ENCODE measurements around the gene HECTD4. TPM values are rescaled to one million over a fixed set of nuclear protein-coding genes. Genes with fewer than 3 reads are reported as not detected.

Gene HECTD4
- total RNA-seq, 1 experiment from 2014 or later = 51.3 TPM

GRCh38 chr12:112346194-112346593 is 36.0 kb downstream of the HECTD4 start:
- Histone ChIP-seq H3K27me3 (ENCODE audit: control insufficient read depth, insufficient read depth, low read length) (no peaks in the 10 kb centered on the region), H3K27ac (ENCODE audit: low read length) (no peak overlapping the region), H3K4me1 (ENCODE audit: control insufficient read depth, insufficient read depth, low read length) (peaks cover 15% of the 10 kb centered on the region), H3K9me3 (ENCODE audit: control insufficient read depth, insufficient read depth, low read depth, low read length) (no peaks in the 10 kb centered on the region), H3K36me3 (ENCODE audit: control insufficient read depth, insufficient read depth, low read length) (no peaks in the 10 kb centered on the region), H3K4me3 (ENCODE audit: low read depth in 2 of 2, low read length in 2 of 2) (no peak overlapping the region)
- DNase-seq (ENCODE audit: low read depth, low spot score) (no peak), ATAC-seq (no peak)
- in situ Hi-C loops (cut with HindIII; ENCODE audit: low pct_unique_long_range_greater_than_20kb, low sequenced_read_pairs) = no loop called here
- CTCF ChIA-PET = no interaction called here
- POLR2A ChIA-PET = no interaction called here
- no TSS peak for BruUV-seq (replicated peaks)
- TF ChIP-seq REST (IDR thresholded peaks at IDR 0.05; ENCODE audit: insufficient read depth in 1 of 2, low read depth in 2 of 2, low read length in 1 of 2) (no peak), TCF7L2 (IDR thresholded peaks at IDR 0.05; ENCODE audit: low read depth, low read length) (no peak), POLR2AphosphoS5 (IDR thresholded peaks at IDR 0.05; ENCODE audit: low read depth, low read length) (no peak), SIN3A (IDR thresholded peaks at IDR 0.05; ENCODE audit: borderline replicate concordance, insufficient read depth, low read depth, low read length) (no peak)
- TF ChIP-seq, protein P1, sequence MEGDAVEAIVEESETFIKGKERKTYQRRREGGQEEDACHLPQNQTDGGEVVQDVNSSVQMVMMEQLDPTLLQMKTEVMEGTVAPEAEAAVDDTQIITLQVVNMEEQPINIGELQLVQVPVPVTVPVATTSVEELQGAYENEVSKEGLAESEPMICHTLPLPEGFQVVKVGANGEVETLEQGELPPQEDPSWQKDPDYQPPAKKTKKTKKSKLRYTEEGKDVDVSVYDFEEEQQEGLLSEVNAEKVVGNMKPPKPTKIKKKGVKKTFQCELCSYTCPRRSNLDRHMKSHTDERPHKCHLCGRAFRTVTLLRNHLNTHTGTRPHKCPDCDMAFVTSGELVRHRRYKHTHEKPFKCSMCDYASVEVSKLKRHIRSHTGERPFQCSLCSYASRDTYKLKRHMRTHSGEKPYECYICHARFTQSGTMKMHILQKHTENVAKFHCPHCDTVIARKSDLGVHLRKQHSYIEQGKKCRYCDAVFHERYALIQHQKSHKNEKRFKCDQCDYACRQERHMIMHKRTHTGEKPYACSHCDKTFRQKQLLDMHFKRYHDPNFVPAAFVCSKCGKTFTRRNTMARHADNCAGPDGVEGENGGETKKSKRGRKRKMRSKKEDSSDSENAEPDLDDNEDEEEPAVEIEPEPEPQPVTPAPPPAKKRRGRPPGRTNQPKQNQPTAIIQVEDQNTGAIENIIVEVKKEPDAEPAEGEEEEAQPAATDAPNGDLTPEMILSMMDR (IDR thresholded peaks at IDR 0.05) = no peak
- intact Hi-C loops (cut with micrococcal nuclease; ENCODE audit: unreplicated experiment) = no loop called here

DNA sequence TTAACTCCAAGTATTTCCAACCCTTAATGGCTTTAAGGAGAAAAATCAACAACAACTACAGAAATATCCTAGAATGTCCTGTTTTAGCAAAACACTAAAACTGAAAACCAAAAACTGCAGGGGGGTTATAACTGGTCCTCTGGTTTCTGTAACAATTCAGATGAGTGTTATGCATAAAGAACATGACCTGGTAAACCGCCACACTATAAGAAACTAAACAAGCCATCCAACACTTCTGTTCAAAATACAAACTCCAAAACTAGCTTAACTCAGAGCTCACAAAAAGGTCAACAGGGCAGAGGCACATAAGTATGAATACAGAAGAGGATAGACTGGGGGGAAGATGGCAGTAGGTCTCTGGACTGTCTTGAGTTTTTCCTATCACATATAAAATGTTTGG is 38.0 kb downstream of the HECTD4 start:
- in situ Hi-C loops (cut with HindIII; ENCODE audit: low pct_unique_long_range_greater_than_20kb, low sequenced_read_pairs) = no loop called here

More for the DNA sequence above, 38.0 kb downstream of the HECTD4 start:
- Histone ChIP-seq H3K9me3 (ENCODE audit: control insufficient read depth, insufficient read depth, low read depth, low read length) (no peaks in the 10 kb centered on the region), H3K4me1 (ENCODE audit: control insufficient read depth, insufficient read depth, low read length) (peaks cover 27% of the 10 kb centered on the region), H3K27me3 (ENCODE audit: control insufficient read depth, insufficient read depth, low read length) (no peaks in the 10 kb centered on the region), H3K36me3 (ENCODE audit: control insufficient read depth, insufficient read depth, low read length) (no peaks in the 10 kb centered on the region), H3K4me3 (ENCODE audit: low read depth in 2 of 2, low read length in 2 of 2) (no peak overlapping the region), H3K27ac (ENCODE audit: low read length) (no peak overlapping the region)
- ChIA-PET POLR2A (no interaction called here), CTCF (interaction anchor here (0.6 kb wide), 1 partner anchor 284 kb away, joined by 11 read pairs; no protein-coding TSS in a partner anchor)
- BruUV-seq (replicated peaks) = no TSS peak
- intact Hi-C loops (cut with micrococcal nuclease; ENCODE audit: unreplicated experiment) = no loop called here
- DNase-seq (ENCODE audit: low read depth, low spot score) = no peak
- ATAC-seq = no peak
- TF ChIP-seq TCF7L2 (IDR thresholded peaks at IDR 0.05; ENCODE audit: low read depth, low read length) = no peak
- no peak for TF ChIP-seq POLR2AphosphoS5 (IDR thresholded peaks at IDR 0.05; ENCODE audit: low read depth, low read length)
- no peak for TF ChIP-seq REST (IDR thresholded peaks at IDR 0.05; ENCODE audit: insufficient read depth in 1 of 2, low read depth in 2 of 2, low read length in 1 of 2)
- no peak for TF ChIP-seq SIN3A (IDR thresholded peaks at IDR 0.05; ENCODE audit: borderline replicate concordance, insufficient read depth, low read depth, low read length)
- TF ChIP-seq, protein P1 (IDR thresholded peaks at IDR 0.05) = no peak

All from Panc1 (cell line).